Neural progenitor cell (in vitro differentiated cells): Measurements from ENCODE around the gene MROH8.

Experiments used
- EZH2 ChIP-seq: fragments of 200-600 bp; sonication (generic); IDR thresholded peaks from 2 replicates; pipeline ENCODE4 v1.6.1; 2017; ENCODE audit warnings: antibody characterized with exemption, mild to moderate bottlenecking, moderate library complexity
- TF ChIP-seq, protein P1 (sequence below): fragments of 200-600 bp; sonication (generic); IDR thresholded peaks from 2 replicates; pipeline ENCODE4 v1.5.1; 2017; ENCODE audit warnings: antibody characterized with exemption, mild to moderate bottlenecking

DNA sequence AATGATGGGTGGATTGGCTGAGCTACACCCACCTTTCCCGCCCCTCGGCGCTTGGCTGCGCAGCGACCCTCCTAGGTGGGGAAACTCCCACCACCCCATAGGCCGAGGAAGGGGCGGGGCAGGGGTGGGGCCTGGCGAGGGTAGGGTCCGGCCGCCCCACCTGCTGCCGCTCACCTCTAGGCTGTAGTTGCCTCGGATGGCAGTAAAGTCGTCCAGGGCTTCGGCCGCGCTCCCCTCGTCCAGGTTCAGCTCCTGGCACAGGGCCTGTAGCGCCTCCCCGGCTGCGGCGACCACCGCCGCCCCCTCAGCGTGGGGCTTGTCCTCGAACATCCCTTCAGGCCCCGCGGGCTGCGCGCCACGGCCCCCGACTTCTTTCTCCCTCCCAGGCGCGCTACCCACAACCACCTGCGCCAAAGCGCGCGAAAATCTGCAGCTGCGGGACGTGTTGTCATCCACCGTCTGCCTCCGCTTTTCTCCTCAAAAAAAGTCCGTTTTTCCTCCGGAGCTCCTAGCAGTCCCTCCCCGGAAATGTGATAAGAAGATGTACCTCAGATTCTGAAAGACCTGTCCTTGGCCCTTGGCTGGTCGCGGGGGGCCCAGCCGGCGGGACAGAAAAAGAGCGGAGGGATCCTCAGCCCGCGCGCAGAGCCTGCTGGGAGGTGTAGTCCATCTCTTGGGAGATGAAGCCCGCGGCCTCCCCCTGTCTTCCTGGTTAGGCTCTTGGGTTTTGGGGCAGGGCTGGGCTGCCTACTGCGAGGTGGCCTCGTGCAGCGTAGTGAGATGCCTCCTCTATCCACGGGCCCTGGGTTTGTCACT lies 83.5 kb downstream of the MROH8 start, which contains the start of gene RBL1:
- no peak for TF ChIP-seq EZH2
- TF ChIP-seq, protein P1, sequence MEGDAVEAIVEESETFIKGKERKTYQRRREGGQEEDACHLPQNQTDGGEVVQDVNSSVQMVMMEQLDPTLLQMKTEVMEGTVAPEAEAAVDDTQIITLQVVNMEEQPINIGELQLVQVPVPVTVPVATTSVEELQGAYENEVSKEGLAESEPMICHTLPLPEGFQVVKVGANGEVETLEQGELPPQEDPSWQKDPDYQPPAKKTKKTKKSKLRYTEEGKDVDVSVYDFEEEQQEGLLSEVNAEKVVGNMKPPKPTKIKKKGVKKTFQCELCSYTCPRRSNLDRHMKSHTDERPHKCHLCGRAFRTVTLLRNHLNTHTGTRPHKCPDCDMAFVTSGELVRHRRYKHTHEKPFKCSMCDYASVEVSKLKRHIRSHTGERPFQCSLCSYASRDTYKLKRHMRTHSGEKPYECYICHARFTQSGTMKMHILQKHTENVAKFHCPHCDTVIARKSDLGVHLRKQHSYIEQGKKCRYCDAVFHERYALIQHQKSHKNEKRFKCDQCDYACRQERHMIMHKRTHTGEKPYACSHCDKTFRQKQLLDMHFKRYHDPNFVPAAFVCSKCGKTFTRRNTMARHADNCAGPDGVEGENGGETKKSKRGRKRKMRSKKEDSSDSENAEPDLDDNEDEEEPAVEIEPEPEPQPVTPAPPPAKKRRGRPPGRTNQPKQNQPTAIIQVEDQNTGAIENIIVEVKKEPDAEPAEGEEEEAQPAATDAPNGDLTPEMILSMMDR: peak; percentile 27
